ENCODE measurements around the gene AMOTL1.

DNA sequence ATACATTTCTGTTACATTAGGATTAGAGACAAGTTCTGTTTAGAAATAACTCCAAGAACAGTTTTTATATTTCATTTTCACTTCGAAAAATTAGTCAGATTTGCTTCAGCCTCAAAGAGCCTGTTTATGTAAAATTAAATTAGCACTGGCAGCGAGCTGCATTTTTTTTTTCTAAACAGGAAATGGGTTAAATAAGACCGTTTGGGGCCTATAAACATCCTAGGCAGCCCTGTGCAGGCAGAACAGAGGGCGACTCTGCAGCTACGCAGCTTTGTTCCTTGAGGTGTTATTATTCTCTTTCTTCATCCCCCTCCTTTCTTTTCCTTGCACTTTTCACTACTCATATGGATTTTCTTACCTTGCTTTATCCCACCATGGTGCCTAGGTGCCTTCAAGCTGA, 156.5 kb downstream of the AMOTL1 start:
- TF ChIP-seq, protein P1, sequence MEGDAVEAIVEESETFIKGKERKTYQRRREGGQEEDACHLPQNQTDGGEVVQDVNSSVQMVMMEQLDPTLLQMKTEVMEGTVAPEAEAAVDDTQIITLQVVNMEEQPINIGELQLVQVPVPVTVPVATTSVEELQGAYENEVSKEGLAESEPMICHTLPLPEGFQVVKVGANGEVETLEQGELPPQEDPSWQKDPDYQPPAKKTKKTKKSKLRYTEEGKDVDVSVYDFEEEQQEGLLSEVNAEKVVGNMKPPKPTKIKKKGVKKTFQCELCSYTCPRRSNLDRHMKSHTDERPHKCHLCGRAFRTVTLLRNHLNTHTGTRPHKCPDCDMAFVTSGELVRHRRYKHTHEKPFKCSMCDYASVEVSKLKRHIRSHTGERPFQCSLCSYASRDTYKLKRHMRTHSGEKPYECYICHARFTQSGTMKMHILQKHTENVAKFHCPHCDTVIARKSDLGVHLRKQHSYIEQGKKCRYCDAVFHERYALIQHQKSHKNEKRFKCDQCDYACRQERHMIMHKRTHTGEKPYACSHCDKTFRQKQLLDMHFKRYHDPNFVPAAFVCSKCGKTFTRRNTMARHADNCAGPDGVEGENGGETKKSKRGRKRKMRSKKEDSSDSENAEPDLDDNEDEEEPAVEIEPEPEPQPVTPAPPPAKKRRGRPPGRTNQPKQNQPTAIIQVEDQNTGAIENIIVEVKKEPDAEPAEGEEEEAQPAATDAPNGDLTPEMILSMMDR (IDR thresholded peaks at IDR 0.05) = no peak
- no peak for TF ChIP-seq POLR2A (IDR thresholded peaks at IDR 0.05)

Measured in right lobe of liver (tissue), 4 donors.